Astrocyte (in vitro differentiated cells and primary cell): Measurements from ENCODE around the gene YBX2. TPM values are rescaled to one million over a fixed set of nuclear protein-coding genes. Genes with fewer than 3 reads are reported as not detected.

ENCODE experiments used
- DNase-seq: peaks from one replicate; pipeline ENCODE4 v3.0.0-alpha.2; 2010; ENCODE audit warnings: low read depth
- FAIRE-seq: peaks from 2 replicates; lab custom pipeline; 2011; peaks lifted over from hg19 to GRCh38; lab: Jason Lieb, UNC
- H2AFZ ChIP-seq: 2 replicates; pipeline ENCODE4 v1.6.0; 2012; ENCODE audit warnings: low read depth, low read length, inconsistent platforms
- H3K27ac ChIP-seq: 2 replicates; pipeline ENCODE4 v1.5.1; 2011; ENCODE audit warnings: low read depth, low read length, inconsistent platforms
- H3K27me3 ChIP-seq: 2 replicates; pipeline ENCODE4 v1.6.0; 2011; ENCODE audit warnings: low read length, inconsistent platforms; ENCODE audit not compliant: insufficient read depth
- H3K36me3 ChIP-seq: 2 replicates; pipeline ENCODE4 v1.5.1; 2011; ENCODE audit warnings: low read length, inconsistent platforms; ENCODE audit not compliant: insufficient read depth
- H3K4me1 ChIP-seq: 2 replicates; pipeline ENCODE4 v1.5.1; 2011; ENCODE audit warnings: low read length, inconsistent platforms; ENCODE audit not compliant: insufficient read depth
- H3K4me2 ChIP-seq: 2 replicates; pipeline ENCODE4 v1.6.0; 2012; ENCODE audit warnings: low read length, inconsistent platforms
- H3K4me3 ChIP-seq: 2 replicates; pipeline ENCODE4 v1.5.1; 2011; ENCODE audit warnings: low read depth, mild to moderate bottlenecking, low read length, inconsistent platforms; ENCODE audit not compliant: insufficient read depth
- H3K79me2 ChIP-seq: 2 replicates; pipeline ENCODE4 v1.6.0; 2012; ENCODE audit warnings: mild to moderate bottlenecking, low read length, inconsistent platforms; ENCODE audit not compliant: insufficient read depth
- H3K9ac ChIP-seq: 2 replicates; pipeline ENCODE4 v1.6.0; 2012; ENCODE audit warnings: mild to moderate bottlenecking, low read length, inconsistent platforms
- H3K9me3 ChIP-seq: 2 replicates; pipeline ENCODE4 v1.5.1; 2012; ENCODE audit warnings: low read depth, mild to moderate bottlenecking, low read length, inconsistent platforms; ENCODE audit not compliant: insufficient read depth
- H4K20me1 ChIP-seq: 2 replicates; pipeline ENCODE4 v1.6.0; 2012; ENCODE audit warnings: low read length, inconsistent platforms; ENCODE audit not compliant: insufficient read depth
- H3K27ac Mint-ChIP-seq: one replicate; pipeline ENCODE4 v1.8.0; 2021; ENCODE audit warnings: mild to moderate bottlenecking, mixed read lengths; ENCODE audit not compliant: unreplicated experiment
- H3K27me3 Mint-ChIP-seq: one replicate; pipeline ENCODE4 v1.8.0; 2021; ENCODE audit warnings: low read depth, mixed read lengths; ENCODE audit not compliant: unreplicated experiment
- H3K36me3 Mint-ChIP-seq: one replicate; pipeline ENCODE4 v1.8.0; 2021; ENCODE audit warnings: low read depth, mixed read lengths; ENCODE audit not compliant: unreplicated experiment
- H3K4me1 Mint-ChIP-seq: one replicate; pipeline ENCODE4 v1.8.0; 2021; ENCODE audit warnings: low read depth, mixed read lengths; ENCODE audit not compliant: unreplicated experiment
- H3K4me3 Mint-ChIP-seq: one replicate; pipeline ENCODE4 v1.8.0; 2021; ENCODE audit warnings: mild to moderate bottlenecking, moderate library complexity, mixed read lengths; ENCODE audit not compliant: unreplicated experiment
- H3K9me3 Mint-ChIP-seq: one replicate; pipeline ENCODE4 v1.8.0; 2021; ENCODE audit warnings: mild to moderate bottlenecking, mixed read lengths; ENCODE audit not compliant: unreplicated experiment
- EZH2 ChIP-seq: IDR thresholded peaks from 2 replicates; pipeline ENCODE4 v1.6.1; 2012; ENCODE audit warnings: mild to moderate bottlenecking, low read length, inconsistent platforms; ENCODE audit not compliant: insufficient read depth
- total RNA-seq: library from RNA; stranded (reverse); gene quantifications from 2 replicates; pipeline ENCODE4 v1.2.1, GENCODE V29; 2021
- TF ChIP-seq, protein P1 (sequence below): IDR thresholded peaks from 2 replicates; pipeline ENCODE4 v1.5.1; 2011; ENCODE audit warnings: low read depth, mild to moderate bottlenecking, inconsistent platforms, low read length, moderate library complexity; ENCODE audit not compliant: insufficient read depth

Gene YBX2
- total RNA-seq, 1 donor from 2014 or later: 0.86 TPM

DNA sequence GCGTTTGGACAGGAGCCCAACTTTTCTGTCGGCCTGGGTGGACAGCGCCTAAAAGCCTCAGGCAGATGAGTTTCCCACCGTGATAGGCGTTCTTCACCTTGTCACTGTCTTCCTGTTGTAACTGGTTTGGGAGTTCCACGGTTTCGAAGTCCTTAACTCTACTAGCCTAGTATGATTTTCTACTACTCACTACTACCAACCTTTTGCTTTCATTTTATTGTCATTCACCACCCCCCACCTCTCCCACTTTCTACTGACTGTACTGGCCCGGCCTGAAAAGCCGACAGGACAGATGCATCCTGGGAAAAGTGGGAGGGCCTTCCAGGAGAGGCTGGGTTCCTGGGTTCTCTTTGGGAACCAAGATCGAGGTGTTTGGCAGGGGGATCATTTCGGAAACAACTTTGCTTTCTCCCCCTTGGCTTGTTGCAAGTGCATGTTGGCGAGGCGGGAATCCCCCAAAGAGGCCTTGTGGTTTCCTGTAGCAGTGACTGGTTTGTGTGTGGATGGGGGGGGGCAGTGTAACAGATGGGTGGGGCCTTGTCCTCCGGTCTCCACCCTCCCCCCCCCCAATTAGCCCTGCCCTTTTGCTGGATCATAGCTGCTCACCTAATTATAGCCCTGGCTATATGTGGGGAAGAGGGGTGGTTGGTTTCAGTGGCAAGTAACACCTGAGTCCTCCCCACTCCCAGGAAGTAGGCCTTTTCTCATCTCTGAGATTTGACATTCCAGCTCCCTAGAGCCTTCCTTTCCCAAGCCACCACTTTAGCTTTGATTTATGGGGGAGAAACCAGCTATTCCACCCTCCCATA, 14.4 kb upstream of the YBX2 start:
- Histone ChIP-seq H3K4me2 (peak overlapping the region; percentile 89), H3K79me2 (peaks cover 60% of the 10 kb centered on the region), H3K4me1 (peaks cover 25% of the 10 kb centered on the region), H4K20me1 (peaks cover 55% of the 10 kb centered on the region), H2AFZ (no peak overlapping the region), H3K36me3 (peaks cover 43% of the 10 kb centered on the region), H3K9me3 (no peaks in the 10 kb centered on the region), H3K4me3 (peak overlapping the region; percentile 87), H3K27me3 (no peaks in the 10 kb centered on the region), H3K9ac (peak overlapping the region; percentile 98), H3K27ac (peak overlapping the region; percentile 90)
- no peak for FAIRE-seq
- Mint-ChIP-seq H3K27ac (peak overlapping the region; percentile 97), H3K4me1 (peaks cover 40% of the 10 kb centered on the region), H3K9me3 (no peaks in the 10 kb centered on the region), H3K4me3 (peak overlapping the region; percentile 97), H3K27me3 (no peaks in the 10 kb centered on the region), H3K36me3 (peaks cover 22% of the 10 kb centered on the region)
- peak; percentile 66 for DNase-seq
- no peak for TF ChIP-seq EZH2

DNA sequence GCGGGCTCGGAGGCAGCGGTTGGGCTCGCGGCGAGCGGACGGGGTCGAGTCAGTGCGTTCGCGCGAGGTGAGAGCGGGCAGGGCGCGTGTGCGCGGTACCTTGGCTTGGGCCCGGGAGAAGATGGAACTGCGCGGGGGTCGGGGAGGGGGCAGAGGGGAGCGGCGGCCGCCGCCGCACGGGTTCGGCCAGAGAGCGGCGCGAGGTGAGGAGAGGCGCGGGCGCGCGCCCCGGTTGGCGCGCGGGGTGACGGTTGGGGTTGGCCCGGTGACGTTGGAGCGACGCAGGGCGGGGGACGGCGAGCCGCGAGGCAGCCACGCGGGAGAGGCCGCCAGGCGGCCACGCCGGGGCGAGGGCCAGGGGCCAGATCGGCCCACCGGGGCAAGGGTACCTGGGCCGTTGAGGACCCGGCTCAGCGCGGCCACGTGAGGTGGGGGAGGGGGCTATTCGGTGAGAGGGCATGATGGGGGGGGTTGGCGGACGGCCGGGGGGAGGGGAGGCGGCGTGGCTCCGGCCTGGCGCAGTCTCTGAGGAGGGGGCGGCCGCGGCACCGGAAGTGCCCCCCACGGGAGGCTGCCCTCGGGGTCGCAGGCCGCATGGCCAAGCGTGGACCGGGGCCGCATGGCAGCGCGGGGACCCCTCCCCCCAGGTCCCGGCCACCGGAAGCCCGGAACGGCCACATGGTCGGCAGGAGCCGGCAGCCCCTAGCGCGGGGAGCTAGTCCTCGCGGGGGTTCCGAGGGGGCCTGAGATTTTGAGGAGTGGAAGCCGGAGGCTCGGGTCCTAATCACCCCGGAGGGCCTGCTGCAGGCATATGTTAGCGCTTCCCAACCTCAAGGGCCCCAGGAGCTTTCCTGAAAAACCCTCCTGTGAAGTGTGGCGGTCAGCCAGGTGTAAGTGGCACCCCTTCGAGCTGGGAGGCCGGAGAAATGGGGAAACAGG, 13.5 kb upstream of the YBX2 start:
- Mint-ChIP-seq H3K27me3 (no peaks in the 10 kb centered on the region), H3K4me1 (peaks cover 32% of the 10 kb centered on the region), H3K9me3 (no peaks in the 10 kb centered on the region), H3K36me3 (peaks cover 19% of the 10 kb centered on the region), H3K27ac (peak overlapping the region; percentile 97), H3K4me3 (peak overlapping the region; percentile 97)
- Histone ChIP-seq H3K9me3 (no peaks in the 10 kb centered on the region), H3K79me2 (peaks cover 51% of the 10 kb centered on the region), H4K20me1 (peaks cover 47% of the 10 kb centered on the region), H3K4me1 (peaks cover 20% of the 10 kb centered on the region), H3K36me3 (peaks cover 35% of the 10 kb centered on the region), H3K9ac (peak overlapping the region; percentile 98), H3K27me3 (no peaks in the 10 kb centered on the region), H2AFZ (no peak overlapping the region), H3K4me3 (peak overlapping the region; percentile 87), H3K27ac (peak overlapping the region; percentile 90), H3K4me2 (peak overlapping the region; percentile 89)
- FAIRE-seq: no peak
- no peak for DNase-seq
- TF ChIP-seq, protein P1, sequence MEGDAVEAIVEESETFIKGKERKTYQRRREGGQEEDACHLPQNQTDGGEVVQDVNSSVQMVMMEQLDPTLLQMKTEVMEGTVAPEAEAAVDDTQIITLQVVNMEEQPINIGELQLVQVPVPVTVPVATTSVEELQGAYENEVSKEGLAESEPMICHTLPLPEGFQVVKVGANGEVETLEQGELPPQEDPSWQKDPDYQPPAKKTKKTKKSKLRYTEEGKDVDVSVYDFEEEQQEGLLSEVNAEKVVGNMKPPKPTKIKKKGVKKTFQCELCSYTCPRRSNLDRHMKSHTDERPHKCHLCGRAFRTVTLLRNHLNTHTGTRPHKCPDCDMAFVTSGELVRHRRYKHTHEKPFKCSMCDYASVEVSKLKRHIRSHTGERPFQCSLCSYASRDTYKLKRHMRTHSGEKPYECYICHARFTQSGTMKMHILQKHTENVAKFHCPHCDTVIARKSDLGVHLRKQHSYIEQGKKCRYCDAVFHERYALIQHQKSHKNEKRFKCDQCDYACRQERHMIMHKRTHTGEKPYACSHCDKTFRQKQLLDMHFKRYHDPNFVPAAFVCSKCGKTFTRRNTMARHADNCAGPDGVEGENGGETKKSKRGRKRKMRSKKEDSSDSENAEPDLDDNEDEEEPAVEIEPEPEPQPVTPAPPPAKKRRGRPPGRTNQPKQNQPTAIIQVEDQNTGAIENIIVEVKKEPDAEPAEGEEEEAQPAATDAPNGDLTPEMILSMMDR: no peak
- TF ChIP-seq EZH2: no peak
